Activated gamma-delta T cell treated with anti-CD3 and anti-CD28 coated beads, Interleukin-2, amount 50 U/mL, for 16 hours (primary cell): ENCODE data around the gene SERGEF.

ENCODE experiments used
- DNase-seq: peaks from one replicate; pipeline ENCODE4 v3.0.0-alpha.2; 2020; ENCODE audit warnings: low read depth

SERGEF gene

GRCh38 chr11:17748761-17749721, 263.8 kb downstream of the SERGEF start:
- DNase-seq, result no peak

GRCh38 chr11:17748044-17748443, 264.8 kb downstream of the SERGEF start:
- no peak for DNase-seq

- no peak for DNase-seq
These were observed 265.5 kb downstream of the SERGEF start for GRCh38 chr11:17747131-17747955.

GRCh38 chr11:17746096-17746495, 266.8 kb downstream of the SERGEF start:
- no peak for DNase-seq

GRCh38 chr11:17745023-17745772, 267.6 kb downstream of the SERGEF start:
- no peak for DNase-seq

GRCh38 chr11:17744151-17744940, 268.5 kb downstream of the SERGEF start:
- DNase-seq, result no peak

- no peak for DNase-seq
These were observed 269.1 kb downstream of the SERGEF start for GRCh38 chr11:17743808-17744119.

GRCh38 chr11:17743026-17743807, 269.6 kb downstream of the SERGEF start:
- no peak for DNase-seq

- DNase-seq, result no peak
These were observed 270.8 kb downstream of the SERGEF start for GRCh38 chr11:17742019-17742418.

- no peak for DNase-seq
These were observed 271.4 kb downstream of the SERGEF start for GRCh38 chr11:17741487-17741886.

- no peak for DNase-seq
These were observed 272.1 kb downstream of the SERGEF start for GRCh38 chr11:17740649-17741235.

GRCh38 chr11:17739945-17740338, 272.9 kb downstream of the SERGEF start:
- DNase-seq, result no peak

GRCh38 chr11:17738151-17738973, 274.5 kb downstream of the SERGEF start:
- DNase-seq, result no peak
